B cell (primary cell): ENCODE measurements around the gene ASMTL. TPM values are rescaled to one million over a fixed set of nuclear protein-coding genes. Genes with fewer than 3 reads are reported as not detected.
A peak's percentile ranks its signal among the peaks of the same experiment; 100 is the strongest.

Source experiments
- ATAC-seq: fragments of 200-7000 bp; cut with Tn5 transposase; one replicate; pipeline ENCODE4 v1.10.0; 2021; ENCODE audit warnings: low read depth, mild to moderate bottlenecking, moderate number of reproducible peaks, moderate library complexity
- CTCF ChIA-PET: fragments of 350-600 bp; sonication (Branson Sonifier 250); formaldehyde crosslinking; loops from one replicate; lab custom pipeline; 2021; ENCODE audit warnings: antibody characterized with exemption, inconsistent platforms; lab: Charles Lee
- POLR2A ChIA-PET: fragments of 350-600 bp; sonication (Branson Sonifier 250); formaldehyde crosslinking; loops from one replicate; lab custom pipeline; 2021; ENCODE audit warnings: antibody characterized with exemption; lab: Charles Lee
- DNase-seq: peaks from one replicate; pipeline ENCODE4 v3.0.0; 2013
- H2AFZ ChIP-seq: 2 replicates; pipeline ENCODE4 v1.6.1; 2012; ENCODE audit warnings: mild to moderate bottlenecking, low read depth, low read length; ENCODE audit not compliant: insufficient read depth, poor library complexity, severe bottlenecking
- H3K27ac ChIP-seq, 2 donors: 1 replicate in 1 of 2; 2 replicates in 1 of 2; pipeline ENCODE4 v1.5.1; 2012 to 2013; ENCODE audit warnings: low read length in 2 of 2, mild to moderate bottlenecking in 2 of 2, moderate library complexity in 1 of 2
- H3K27me3 ChIP-seq, 4 experiments: fragments of 200-600 bp in 1 of 4; sonication (generic) in 1 of 4; replicated peaks in 1 of 4; 1 replicate in 2 of 4; 2 replicates in 2 of 4; pipeline versions ENCODE4 v1.6.1 to v1.7.0; 2013 to 2016; ENCODE audit warnings: low read length in 3 of 4, mild to moderate bottlenecking in 2 of 4, mixed read lengths in 1 of 4, moderate library complexity in 1 of 4; ENCODE audit not compliant: insufficient read depth in 4 of 4, control insufficient read depth in 3 of 4; ENCODE audit errors: control extremely low read depth in 1 of 4
- H3K36me3 ChIP-seq, 2 experiments: replicated peaks in 1 of 2; 1 replicate in 1 of 2; 2 replicates in 1 of 2; pipeline versions ENCODE4 v1.6.1 to v1.7.1; 2013; ENCODE audit warnings: low read length in 1 of 2; ENCODE audit not compliant: insufficient read depth in 2 of 2, control insufficient read depth in 1 of 2; ENCODE audit errors: control extremely low read depth in 1 of 2, extremely low read depth in 1 of 2
- H3K4me1 ChIP-seq, 2 donors: fragments of 200-600 bp in 1 of 2; sonication (generic) in 1 of 2; 1 replicate in 1 of 2; 2 replicates in 1 of 2; pipeline versions ENCODE4 v1.5.1 to v1.6.1; 2013 to 2017; ENCODE audit warnings: low read length in 2 of 2; ENCODE audit not compliant: control insufficient read depth in 2 of 2, insufficient read depth in 2 of 2
- H3K4me2 ChIP-seq: replicated peaks from 2 replicates; pipeline ENCODE3; 2012; ENCODE audit warnings: mild to moderate bottlenecking, low read depth, low read length; ENCODE audit not compliant: poor library complexity, severe bottlenecking
- H3K4me3 ChIP-seq, 5 experiments: fragments of 200-600 bp in 1 of 5; sonication (generic) in 1 of 5; 1 replicate in 3 of 5; 2 replicates in 2 of 5; pipeline versions ENCODE4 v1.5.1 to v1.7.0; 2011 to 2016; ENCODE audit warnings: low read length in 4 of 5, mild to moderate bottlenecking in 4 of 5, low read depth in 2 of 5, control low read depth in 1 of 5, moderate library complexity in 1 of 5; ENCODE audit not compliant: insufficient read depth in 1 of 5; ENCODE audit errors: control extremely low read depth in 1 of 5, extremely low read depth in 1 of 5
- H3K79me2 ChIP-seq: fragments of 200-600 bp; sonication (generic); one replicate; pipeline ENCODE4 v1.6.0; 2016; ENCODE audit warnings: low read length; ENCODE audit not compliant: control insufficient read depth, insufficient read depth
- H3K9ac ChIP-seq: fragments of 200-600 bp; sonication (generic); 2 replicates; pipeline ENCODE4 v1.6.1; 2017; ENCODE audit warnings: mild to moderate bottlenecking, low read length, moderate library complexity
- H3K9me3 ChIP-seq, 3 donors: one replicate each; pipeline versions ENCODE4 v1.6.1 to v1.7.1; 2013; ENCODE audit warnings: low read length in 2 of 3; ENCODE audit not compliant: control insufficient read depth in 2 of 3, insufficient read depth in 1 of 3; ENCODE audit errors: control extremely low read depth in 1 of 3
- H4K20me1 ChIP-seq: 2 replicates; pipeline ENCODE4 v1.6.0; 2012; ENCODE audit warnings: mild to moderate bottlenecking, low read length; ENCODE audit not compliant: insufficient read depth, control insufficient read depth, poor library complexity, severe bottlenecking
- H3K27ac Mint-ChIP-seq: one replicate; pipeline ENCODE4 v1.8.0; 2021; ENCODE audit warnings: mixed read lengths
- H3K27me3 Mint-ChIP-seq: one replicate; pipeline ENCODE4 v1.8.0; 2021; ENCODE audit warnings: mixed read lengths
- H3K4me1 Mint-ChIP-seq: one replicate; pipeline ENCODE4 v1.8.0; 2021; ENCODE audit warnings: mixed read lengths
- H3K4me3 Mint-ChIP-seq: one replicate; pipeline ENCODE4 v1.8.0; 2021; ENCODE audit warnings: mixed read lengths
- H3K9me3 Mint-ChIP-seq: one replicate; pipeline ENCODE4 v1.8.0; 2022; ENCODE audit warnings: mixed read lengths; ENCODE audit not compliant: insufficient read depth
- CTCF ChIP-seq: fragments of 200-600 bp; IDR thresholded peaks from one replicate; pipeline ENCODE4 v1.8.0; 2022; ENCODE audit warnings: antibody characterized with exemption, mild to moderate bottlenecking
- EZH2 ChIP-seq: IDR thresholded peaks from 2 replicates; pipeline ENCODE4 v1.6.1; 2012; ENCODE audit warnings: borderline replicate concordance, low read depth, mild to moderate bottlenecking, moderate library complexity, low read length; ENCODE audit not compliant: insufficient read depth, poor library complexity, severe bottlenecking
- WGBS: methylation state at CpG from one replicate; pipeline ENCODE4 v1.1.5; 2013; ENCODE audit warnings: missing lambda C conversion rate; ENCODE audit not compliant: insufficient coverage; 5-methylcytosine and 5-hydroxymethylcytosine counted together
- intact Hi-C: fragments of 100-400 bp; cut with micrococcal nuclease; formaldehyde crosslinking; loops from one replicate; pipeline ENCODE4 v1.10.0; 2022
- polyA plus RNA-seq: library from polyadenylated mRNA; depleted of rRNA; stranded (reverse); fragments of >200 nt; gene quantifications from 2 replicates; pipeline ENCODE4 v1.2.3, GENCODE V29; 2012
- total RNA-seq, 2 donors: library from RNA; stranded (reverse); fragments of 120-200 nt in 1 of 2; gene quantifications; 1 replicate in 1 of 2; 2 replicates in 1 of 2; pipeline versions ENCODE4 v1.2.3 to v1.2.4, GENCODE V29; 2013 to 2022

Gene ASMTL
- total and polyA plus RNA-seq, 2 donors (not counting 1 experiment from before 2014, with no cell fraction given): 33.3 to 52.9 TPM

DNA sequence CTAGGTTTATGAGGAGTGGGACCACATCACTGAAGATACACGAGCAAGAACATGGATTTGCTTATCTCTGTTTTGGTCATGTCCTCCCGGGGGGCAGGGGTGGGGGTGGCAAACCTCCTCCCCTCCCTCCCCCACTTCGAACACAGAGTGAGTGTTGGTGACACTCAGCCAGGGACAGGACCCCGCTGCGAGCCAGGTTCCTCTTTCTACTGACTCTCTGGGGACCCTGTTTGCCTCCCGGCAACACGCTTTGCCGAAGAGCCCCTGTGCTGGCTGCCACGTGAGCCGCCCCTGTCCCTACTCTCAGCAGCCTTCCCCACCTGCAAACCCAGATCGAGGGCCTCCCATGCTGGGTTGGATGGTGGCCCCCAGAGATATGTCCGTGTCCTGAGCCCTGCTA, 49.5 kb upstream of the ASMTL start:
- Mint-ChIP-seq H3K4me1 (peaks cover 53% of the 10 kb centered on the region), H3K27ac (peak overlapping the region; percentile 97), H3K27me3 (no peaks in the 10 kb centered on the region), H3K4me3 (peak overlapping the region; percentile 82), H3K9me3 (no peaks in the 10 kb centered on the region)
- H3K27ac ChIP-seq: peak overlapping the region; percentile 93 to 94
- WGBS: 6% methylated on average over 11 of the region's 12 CpGs
- H2AFZ ChIP-seq: no peak overlapping the region
- intact Hi-C loops: loop anchor here (1.0 to 5.0 kb wide), 7 partner anchors 8 to 90 kb away; partner anchors contain the start of gene AKAP17A
- peaks cover 57 to 72% of the 10 kb centered on the region in 2 donors for H3K4me1 ChIP-seq
- peaks cover 44% of the 10 kb centered on the region for H3K79me2 ChIP-seq
- peaks cover 7% of the 10 kb centered on the region for H4K20me1 ChIP-seq
- H3K4me2 ChIP-seq: peak overlapping the region; percentile 65
- peak; percentile 85 for ATAC-seq
- H3K27me3 ChIP-seq: no peaks in the 10 kb centered on the region
- POLR2A ChIA-PET: no interaction called here
- peaks cover 3 to 29% of the 10 kb centered on the region in 2 experiments for H3K36me3 ChIP-seq
- CTCF ChIA-PET: no interaction called here
- H3K4me3 ChIP-seq: peak overlapping the region in 1 of 5 experiments; percentile 25
- TF ChIP-seq EZH2 (no peak), CTCF (no peak)
- H3K9me3 ChIP-seq: peaks cover 0 to 16% (median 0%) of the 10 kb centered on the region in 3 donors
- peak overlapping the region; percentile 44 for H3K9ac ChIP-seq
- DNase-seq: peak; percentile 95
